Dendritic cell treated with granulocyte-macrophage colony-stimulating factor and Interleukin-4, amounts not matched to agents 40 ng/mL and 50 ng/mL, for 4 days (primary cell): ENCODE results near the gene DNAAF3.
"Not testable (repeated sequence)": the region's sequence is repeated elsewhere in the genome, so short reads cannot be mapped to it uniquely, and the experiment has no call there.

ENCODE experiments used
- H3K27ac Mint-ChIP-seq: one replicate; pipeline ENCODE4 v1.8.0; 2022; ENCODE audit warnings: mild to moderate bottlenecking, mixed read lengths
- H3K27me3 Mint-ChIP-seq: one replicate; pipeline ENCODE4 v1.8.0; 2022; ENCODE audit warnings: mild to moderate bottlenecking, mixed read lengths
- H3K36me3 Mint-ChIP-seq: one replicate; pipeline ENCODE4 v1.8.0; 2022; ENCODE audit warnings: low read depth, mixed read lengths
- H3K4me1 Mint-ChIP-seq: one replicate; pipeline ENCODE4 v1.8.0; 2022; ENCODE audit warnings: low read depth, mixed read lengths
- H3K4me3 Mint-ChIP-seq: one replicate; pipeline ENCODE4 v1.8.0; 2022; ENCODE audit warnings: mild to moderate bottlenecking, moderate library complexity, mixed read lengths
- H3K9me3 Mint-ChIP-seq: one replicate; pipeline ENCODE4 v1.8.0; 2022; ENCODE audit warnings: mixed read lengths
- intact Hi-C: fragments of 100-400 bp; cut with micrococcal nuclease; formaldehyde crosslinking; loops from one replicate; pipeline ENCODE4 v1.15.0; 2022

The DNAAF3 gene

GRCh38 chr19:55166530-55167268, at the start of gene DNAAF3:
Gene DNAAF3 (minus strand): TSS chr19:55166613. CDS start chr19:55166413, 200 bp downstream.
- H3K27me3 Mint-ChIP-seq: peaks cover 83% of the 10 kb centered on the region
- no peaks in the 10 kb centered on the region for H3K9me3 Mint-ChIP-seq
- no peak within 1 kb of the TSS for H3K27ac Mint-ChIP-seq
- intact Hi-C loops: no loop called here
- H3K4me1 Mint-ChIP-seq: peaks cover 19% of the 10 kb centered on the region
- H3K36me3 Mint-ChIP-seq: no peaks in the 10 kb centered on the region
- peak within 1 kb of the TSS; percentile 83 for H3K4me3 Mint-ChIP-seq

- intact Hi-C loops: no loop called here
- Mint-ChIP-seq H3K9me3 (peaks cover 9% of the 10 kb centered on the region), H3K36me3 (no peaks in the 10 kb centered on the region), H3K4me1 (peaks cover 32% of the 10 kb centered on the region), H3K4me3 (no peak overlapping the region), H3K27me3 (peaks cover 17% of the 10 kb centered on the region), H3K27ac (no peak overlapping the region)
Observed at GRCh38 chr19:55213547-55213946, 47.1 kb upstream of the DNAAF3 start.

GRCh38 chr19:55212447-55212846, 46.0 kb upstream of the DNAAF3 start:
- Mint-ChIP-seq H3K4me1 (peaks cover 33% of the 10 kb centered on the region), H3K36me3 (no peaks in the 10 kb centered on the region), H3K27ac (no peak overlapping the region), H3K9me3 (peaks cover 9% of the 10 kb centered on the region), H3K4me3 (no peak overlapping the region), H3K27me3 (peaks cover 17% of the 10 kb centered on the region)
- intact Hi-C loops: no loop called here

GRCh38 chr19:55209693-55210472, 43.5 kb upstream of the DNAAF3 start:
- no peaks in the 10 kb centered on the region for H3K36me3 Mint-ChIP-seq
- peak overlapping the region; percentile 0 for H3K27ac Mint-ChIP-seq
- H3K4me1 Mint-ChIP-seq: peaks cover 24% of the 10 kb centered on the region
- peaks cover 21% of the 10 kb centered on the region for H3K27me3 Mint-ChIP-seq
- H3K4me3 Mint-ChIP-seq: no peak overlapping the region
- H3K9me3 Mint-ChIP-seq: peaks cover 9% of the 10 kb centered on the region
- intact Hi-C loops: no loop called here

GRCh38 chr19:55208880-55209692, 42.7 kb upstream of the DNAAF3 start, which contains the start of gene PTPRH:
Gene PTPRH (minus strand): TSS chr19:55209501. CDS start chr19:55209433, 68 bp downstream.
- Mint-ChIP-seq H3K27ac (peak within 1 kb of the TSS; percentile 0), H3K27me3 (peaks cover 27% of the 10 kb centered on the region), H3K4me3 (no peak within 1 kb of the TSS), H3K4me1 (peaks cover 24% of the 10 kb centered on the region), H3K9me3 (peaks cover 9% of the 10 kb centered on the region), H3K36me3 (no peaks in the 10 kb centered on the region)
- intact Hi-C loops: no loop called here

GRCh38 chr19:55206664-55207500, 40.5 kb upstream of the DNAAF3 start:
- Mint-ChIP-seq H3K27me3 (peaks cover 31% of the 10 kb centered on the region), H3K9me3 (no peaks in the 10 kb centered on the region), H3K27ac (peak overlapping the region; percentile 77), H3K4me1 (peaks cover 29% of the 10 kb centered on the region), H3K4me3 (peak overlapping the region; percentile 60), H3K36me3 (no peaks in the 10 kb centered on the region)
- intact Hi-C loops: no loop called here

- H3K36me3 Mint-ChIP-seq, H3K9me3 Mint-ChIP-seq, H3K4me3 Mint-ChIP-seq, intact Hi-C loops, H3K27ac Mint-ChIP-seq: not testable (repeated sequence)
- H3K27me3 Mint-ChIP-seq: peaks cover 42% of the 10 kb centered on the region
- H3K4me1 Mint-ChIP-seq: peaks cover 13% of the 10 kb centered on the region
Observed at GRCh38 chr19:55202199-55202598, 35.8 kb upstream of the DNAAF3 start.

- peaks cover 35% of the 10 kb centered on the region for H3K27me3 Mint-ChIP-seq
Observed at GRCh38 chr19:55199620-55200204, 33.3 kb upstream of the DNAAF3 start.

GRCh38 chr19:55198651-55199050, 32.2 kb upstream of the DNAAF3 start:
- intact Hi-C loops: no loop called here
- Mint-ChIP-seq H3K27me3 (peaks cover 31% of the 10 kb centered on the region), H3K9me3 (no peaks in the 10 kb centered on the region), H3K36me3 (no peaks in the 10 kb centered on the region), H3K27ac (no peak overlapping the region), H3K4me1 (peaks cover 8% of the 10 kb centered on the region), H3K4me3 (no peak overlapping the region)

More at GRCh38 chr19:55199620-55200204, 33.3 kb upstream of the DNAAF3 start:
- Mint-ChIP-seq H3K36me3 (no peaks in the 10 kb centered on the region), H3K27ac (no peak overlapping the region), H3K9me3 (no peaks in the 10 kb centered on the region), H3K4me3 (no peak overlapping the region), H3K4me1 (peaks cover 5% of the 10 kb centered on the region)
- intact Hi-C loops: no loop called here

- H3K27ac Mint-ChIP-seq: no peak overlapping the region
- intact Hi-C loops: no loop called here
- no peak overlapping the region for H3K4me3 Mint-ChIP-seq
- no peaks in the 10 kb centered on the region for H3K36me3 Mint-ChIP-seq
- no peaks in the 10 kb centered on the region for H3K9me3 Mint-ChIP-seq
- peaks cover 13% of the 10 kb centered on the region for H3K4me1 Mint-ChIP-seq
- peaks cover 37% of the 10 kb centered on the region for H3K27me3 Mint-ChIP-seq
Observed at GRCh38 chr19:55197528-55197927, 31.1 kb upstream of the DNAAF3 start.

GRCh38 chr19:55196803-55197202, 30.4 kb upstream of the DNAAF3 start:
- H3K27ac Mint-ChIP-seq: no peak overlapping the region
- intact Hi-C loops: no loop called here
- no peak overlapping the region for H3K4me3 Mint-ChIP-seq
- H3K27me3 Mint-ChIP-seq: peaks cover 38% of the 10 kb centered on the region
- peaks cover 8% of the 10 kb centered on the region for H3K4me1 Mint-ChIP-seq
- H3K9me3 Mint-ChIP-seq: no peaks in the 10 kb centered on the region
- H3K36me3 Mint-ChIP-seq: no peaks in the 10 kb centered on the region

- H3K4me1 Mint-ChIP-seq: peaks cover 20% of the 10 kb centered on the region
- intact Hi-C loops: no loop called here
- no peak overlapping the region for H3K27ac Mint-ChIP-seq
- no peaks in the 10 kb centered on the region for H3K36me3 Mint-ChIP-seq
- no peaks in the 10 kb centered on the region for H3K9me3 Mint-ChIP-seq
- peaks cover 41% of the 10 kb centered on the region for H3K27me3 Mint-ChIP-seq
- H3K4me3 Mint-ChIP-seq: no peak overlapping the region
Observed at GRCh38 chr19:55193481-55193880, 27.1 kb upstream of the DNAAF3 start.

- Mint-ChIP-seq H3K9me3 (no peaks in the 10 kb centered on the region), H3K27ac (no peak overlapping the region), H3K4me3 (no peak overlapping the region), H3K36me3 (no peaks in the 10 kb centered on the region), H3K4me1 (peaks cover 23% of the 10 kb centered on the region), H3K27me3 (peaks cover 54% of the 10 kb centered on the region)
- intact Hi-C loops: no loop called here
Observed at GRCh38 chr19:55189403-55189835, 23.0 kb upstream of the DNAAF3 start.
